H9 (cell line): ENCODE data around the gene DAPL1. TPM values are rescaled to one million over a fixed set of nuclear protein-coding genes. Genes with fewer than 3 reads are reported as not detected.

Source experiments
- DNase-seq: peaks from one replicate; pipeline ENCODE4 v3.0.0-alpha.2; 2017
- H2AFZ ChIP-seq: one replicate; pipeline ENCODE4 v1.6.1; 2013; ENCODE audit warnings: mild to moderate bottlenecking, low read length, control low read depth, moderate library complexity
- H2AK5ac ChIP-seq: 2 replicates; pipeline ENCODE4 v1.6.1; 2013; ENCODE audit warnings: low read length, control low read depth, mixed read lengths; ENCODE audit not compliant: insufficient read length
- H2BK120ac ChIP-seq: one replicate; pipeline ENCODE4 v1.6.1; 2013; ENCODE audit warnings: low read depth, mild to moderate bottlenecking, low read length, control low read depth, inconsistent platforms; ENCODE audit not compliant: poor library complexity, severe bottlenecking
- H2BK12ac ChIP-seq: 2 replicates; pipeline ENCODE4 v1.6.1; 2013; ENCODE audit warnings: low read length, control low read depth, mixed read lengths, low read depth; ENCODE audit not compliant: insufficient read length
- H2BK15ac ChIP-seq: 2 replicates; pipeline ENCODE4 v1.6.1; 2013; ENCODE audit warnings: low read depth, low read length, control low read depth
- H2BK20ac ChIP-seq: one replicate; pipeline ENCODE4 v1.6.1; 2013; ENCODE audit warnings: low read depth, mild to moderate bottlenecking, low read length, control low read depth, inconsistent platforms; ENCODE audit not compliant: poor library complexity, severe bottlenecking
- H2BK5ac ChIP-seq: 2 replicates; pipeline ENCODE4 v1.6.1; 2013; ENCODE audit warnings: low read length, control low read depth, mixed read lengths; ENCODE audit not compliant: insufficient read length
- H3K14ac ChIP-seq: 2 replicates; pipeline ENCODE4 v1.6.1; 2013; ENCODE audit warnings: low read length, control low read depth; ENCODE audit not compliant: insufficient read depth
- H3K18ac ChIP-seq: 2 replicates; pipeline ENCODE4 v1.6.1; 2013; ENCODE audit warnings: low read depth, mild to moderate bottlenecking, mixed read lengths, low read length, control low read depth; ENCODE audit not compliant: insufficient read length
- H3K23ac ChIP-seq: 2 replicates; pipeline ENCODE4 v1.6.1; 2013; ENCODE audit warnings: low read length, control low read depth, mixed read lengths, low read depth; ENCODE audit not compliant: insufficient read length
- H3K23me2 ChIP-seq: 2 replicates; pipeline ENCODE4 v1.6.1; 2013; ENCODE audit warnings: low read depth, mild to moderate bottlenecking, mixed read lengths, low read length, control low read depth; ENCODE audit not compliant: insufficient read length, poor library complexity, severe bottlenecking
- H3K27ac ChIP-seq: 2 replicates; pipeline ENCODE4 v1.5.1; 2013; ENCODE audit warnings: low read length, control low read depth, mixed read lengths, low read depth; ENCODE audit not compliant: insufficient read length
- H3K27me3 ChIP-seq: 2 replicates; pipeline ENCODE4 v1.6.1; 2013; ENCODE audit warnings: low read length, control low read depth, inconsistent platforms; ENCODE audit not compliant: insufficient read depth
- H3K4ac ChIP-seq: 2 replicates; pipeline ENCODE4 v1.6.1; 2013; ENCODE audit warnings: low read depth, mild to moderate bottlenecking, control low read depth, inconsistent platforms, low read length, moderate library complexity
- H3K4me1 ChIP-seq: 2 replicates; pipeline ENCODE4 v1.6.1; 2013; ENCODE audit warnings: low read length, control low read depth, inconsistent platforms; ENCODE audit not compliant: insufficient read depth
- H3K4me2 ChIP-seq: 2 replicates; pipeline ENCODE4 v1.6.1; 2013; ENCODE audit warnings: low read length, control low read depth, mixed read lengths; ENCODE audit not compliant: insufficient read length, insufficient read depth
- H3K56ac ChIP-seq: 2 replicates; pipeline ENCODE4 v1.6.1; 2013; ENCODE audit warnings: low read depth, mild to moderate bottlenecking, mixed read lengths, low read length, control low read depth; ENCODE audit not compliant: insufficient read length
- H3K79me1 ChIP-seq: 2 replicates; pipeline ENCODE4 v1.6.1; 2013; ENCODE audit warnings: low read depth, mild to moderate bottlenecking, moderate library complexity, low read length, control low read depth, inconsistent platforms; ENCODE audit not compliant: insufficient read depth, poor library complexity, severe bottlenecking
- H3K79me2 ChIP-seq: 2 replicates; pipeline ENCODE4 v1.6.1; 2013; ENCODE audit warnings: low read length, control low read depth, inconsistent platforms; ENCODE audit not compliant: insufficient read depth
- H3K9ac ChIP-seq: 2 replicates; pipeline ENCODE4 v1.6.1; 2013; ENCODE audit warnings: low read length, control low read depth, mixed read lengths; ENCODE audit not compliant: insufficient read length; ENCODE audit errors: extremely low read depth
- H3K9me3 ChIP-seq: one replicate; pipeline ENCODE4 v1.6.1; 2013; ENCODE audit warnings: low read depth, low read length, inconsistent platforms; ENCODE audit not compliant: control insufficient read depth
- H3T11ph ChIP-seq: one replicate; pipeline ENCODE4 v1.6.1; 2013; ENCODE audit warnings: mild to moderate bottlenecking, low read length, control low read depth, inconsistent platforms
- H4K20me1 ChIP-seq: one replicate; pipeline ENCODE4 v1.6.1; 2013; ENCODE audit not compliant: control insufficient read depth, insufficient read length, insufficient read depth
- H4K5ac ChIP-seq: 2 replicates; pipeline ENCODE4 v1.6.1; 2013; ENCODE audit warnings: low read depth, mild to moderate bottlenecking, mixed read lengths, low read length, control low read depth; ENCODE audit not compliant: insufficient read length
- H4K8ac ChIP-seq: replicated peaks from 2 replicates; pipeline ENCODE4 v1.6.1; 2013; ENCODE audit warnings: low read length, control low read depth, mixed read lengths, low read depth; ENCODE audit not compliant: insufficient read length
- H4K91ac ChIP-seq: 2 replicates; pipeline ENCODE4 v1.6.1; 2013; ENCODE audit warnings: low read depth, mild to moderate bottlenecking, moderate library complexity, mixed read lengths, low read length, control low read depth; ENCODE audit not compliant: insufficient read length
- H3K27ac Mint-ChIP-seq, 3 experiments: 2 replicates in 2 of 3; 3 replicates in 1 of 3; pipeline ENCODE4 v1.8.0; 2020 to 2021; ENCODE audit warnings: mixed read lengths in 3 of 3, mild to moderate bottlenecking in 1 of 3, moderate library complexity in 1 of 3
- H3K27me3 Mint-ChIP-seq: 2 replicates; pipeline ENCODE4 v1.8.0; 2021; ENCODE audit warnings: low read depth, mild to moderate bottlenecking, moderate library complexity, mixed read lengths
- H3K36me3 Mint-ChIP-seq, 3 experiments: 2 replicates in 2 of 3; 3 replicates in 1 of 3; pipeline ENCODE4 v1.8.0; 2020 to 2021; ENCODE audit warnings: low read depth in 3 of 3, mixed read lengths in 3 of 3; ENCODE audit not compliant: insufficient read depth in 1 of 3
- H3K4me1 Mint-ChIP-seq, 2 experiments: 2 replicates each; pipeline ENCODE4 v1.8.0; 2020; ENCODE audit warnings: mixed read lengths in 2 of 2
- H3K4me3 Mint-ChIP-seq, 2 experiments: 2 replicates in 1 of 2; 3 replicates in 1 of 2; pipeline ENCODE4 v1.8.0; 2020 to 2021; ENCODE audit warnings: mild to moderate bottlenecking in 2 of 2, mixed read lengths in 2 of 2, moderate library complexity in 1 of 2
- H3K9me3 Mint-ChIP-seq, 2 experiments: 2 replicates in 1 of 2; 3 replicates in 1 of 2; pipeline ENCODE4 v1.8.0; 2020; ENCODE audit warnings: mild to moderate bottlenecking in 2 of 2, mixed read lengths in 2 of 2, moderate library complexity in 1 of 2
- CTCF ChIP-seq: fragments of 200-600 bp; sonication (generic); conservative IDR thresholded peaks from 3 replicates; pipeline ENCODE4 v1.8.0; 2021; ENCODE audit warnings: antibody characterized with exemption, mild to moderate bottlenecking
- WGBS: extraction: QIAGEN DNeasy Blood & Tissue Kit; methylation state at CpG from one replicate; pipeline ENCODE4 v1.1.7; 2013; ENCODE audit warnings: missing lambda C conversion rate, low lambda C conversion rate, mixed read lengths; ENCODE audit not compliant: insufficient read length; ENCODE audit errors: extremely low coverage; 5-methylcytosine and 5-hydroxymethylcytosine counted together
- total RNA-seq: library from RNA; stranded (reverse); gene quantifications from 2 replicates; pipeline ENCODE4 v1.2.1, GENCODE V29; 2021

Gene DAPL1
- total RNA-seq, 1 experiment from 2014 or later, result not detected

GRCh38 chr2:158782616-158783015 is 12.5 kb upstream of the DAPL1 start:
- H3K23me2 ChIP-seq, result no peaks in the 10 kb centered on the region
- no peak overlapping the region for H2BK12ac ChIP-seq
- no peak overlapping the region for H3K4me3 Mint-ChIP-seq
- no peaks in the 10 kb centered on the region for H3K79me2 ChIP-seq
- no peak overlapping the region for H3K56ac ChIP-seq
- no peak overlapping the region for H2BK5ac ChIP-seq
- no peaks in the 10 kb centered on the region; a peak in 1 of 7 replicates for H3K36me3 Mint-ChIP-seq
- no CpG with 5 or more reads among the region's 5 CpGs for WGBS
- no peak for DNase-seq
- H3K9me3 ChIP-seq, result no peaks in the 10 kb centered on the region
- no peak overlapping the region for H3K4ac ChIP-seq
- peaks cover 6% of the 10 kb centered on the region for H3K4me1 ChIP-seq
- H3K27ac Mint-ChIP-seq, result 0 out of 7 replicates have a peak overlapping the region, but pooled peaks of 1 of the 3 experiments have one; percentile 5
- H2AFZ ChIP-seq, result no peak overlapping the region
- no peak overlapping the region for H2BK120ac ChIP-seq
- H3K14ac ChIP-seq, result no peak overlapping the region
- no peaks in the 10 kb centered on the region; the same call in 1 of the 2 replicates for H3K27me3 Mint-ChIP-seq
- H4K91ac ChIP-seq, result no peak overlapping the region
- no peak overlapping the region for H3K27ac ChIP-seq
- H3T11ph ChIP-seq, result no peak overlapping the region
- no peak for TF ChIP-seq CTCF
- no peaks in the 10 kb centered on the region for H4K20me1 ChIP-seq
- no peak overlapping the region for H3K23ac ChIP-seq
- H3K4me1 Mint-ChIP-seq, result peaks cover 11 to 12% of the 10 kb centered on the region in 2 experiments
- no peak overlapping the region for H3K9ac ChIP-seq
- no peak overlapping the region for H2BK15ac ChIP-seq
- no peak overlapping the region for H2BK20ac ChIP-seq
- H3K18ac ChIP-seq, result no peak overlapping the region
- H3K4me2 ChIP-seq, result no peak overlapping the region
- peaks cover 0 to 5% of the 10 kb centered on the region in 2 experiments; a peak in 2 of 5 replicates for H3K9me3 Mint-ChIP-seq
- H4K5ac ChIP-seq, result no peak overlapping the region
- H3K27me3 ChIP-seq, result no peaks in the 10 kb centered on the region
- no peaks in the 10 kb centered on the region for H3K79me1 ChIP-seq
- no peak overlapping the region for H2AK5ac ChIP-seq
- no peak overlapping the region for H4K8ac ChIP-seq
